ENCODE measurements around the gene ENDOV.

ENDOV gene

GRCh38 chr17:80374039-80374731, 40.8 kb upstream of the ENDOV start:
- no peak for TF ChIP-seq CTCF (conservative IDR thresholded peaks at IDR 0.05; ENCODE audit: low read length)
- DNase-seq (ENCODE audit: low read depth): no peak
- no peak overlapping the region for H3K4me3 ChIP-seq (ENCODE audit: low read length)

GRCh38 chr17:80374732-80375585, 40.0 kb upstream of the ENDOV start:
- no peak for DNase-seq (ENCODE audit: low read depth)
- no peak overlapping the region for H3K4me3 ChIP-seq (ENCODE audit: low read length)
- no peak for TF ChIP-seq CTCF (conservative IDR thresholded peaks at IDR 0.05; ENCODE audit: low read length)

- no peak for TF ChIP-seq CTCF (conservative IDR thresholded peaks at IDR 0.05; ENCODE audit: low read length)
- no peak for DNase-seq (ENCODE audit: low read depth)
- H3K4me3 ChIP-seq (ENCODE audit: low read length): no peak overlapping the region
Observed at GRCh38 chr17:80376531-80376930, 38.4 kb upstream of the ENDOV start.

GRCh38 chr17:80377798-80378197, 37.2 kb upstream of the ENDOV start:
- no peak for TF ChIP-seq CTCF (conservative IDR thresholded peaks at IDR 0.05; ENCODE audit: low read length)
- H3K4me3 ChIP-seq (ENCODE audit: low read length): no peak overlapping the region
- DNase-seq (ENCODE audit: low read depth): no peak

- TF ChIP-seq CTCF (conservative IDR thresholded peaks at IDR 0.05; ENCODE audit: low read length): no peak
- no peak overlapping the region for H3K4me3 ChIP-seq (ENCODE audit: low read length)
- DNase-seq (ENCODE audit: low read depth): no peak
Observed at GRCh38 chr17:80379348-80379747, 35.6 kb upstream of the ENDOV start.

GRCh38 chr17:80380068-80380467, 34.9 kb upstream of the ENDOV start:
- no peak for TF ChIP-seq CTCF (conservative IDR thresholded peaks at IDR 0.05; ENCODE audit: low read length)
- no peak overlapping the region for H3K4me3 ChIP-seq (ENCODE audit: low read length)
- no peak for DNase-seq (ENCODE audit: low read depth)

GRCh38 chr17:80380555-80381002, 34.4 kb upstream of the ENDOV start:
- DNase-seq (ENCODE audit: low read depth): no peak
- H3K4me3 ChIP-seq (ENCODE audit: low read length): no peak overlapping the region
- TF ChIP-seq CTCF (conservative IDR thresholded peaks at IDR 0.05; ENCODE audit: low read length): no peak

Measured in AG10803 (cell line).